Measurements from ENCODE around the gene LTB. TPM values are rescaled to one million over a fixed set of nuclear protein-coding genes. Genes with fewer than 3 reads are reported as not detected.

LTB gene
- total and polyA plus RNA-seq, 9 of the 15 experiments (the other 6 are each of a cell fraction or from before 2014, with no cell fraction given): 0.07 to 0.51 TPM; not detected in 7

GRCh38 chr6:31541658-31542521, 40.3 kb downstream of the LTB start, which contains the start of gene DDX39B (continued):
- TF ChIP-seq MGA (IDR thresholded peaks at IDR 0.05) (peak; percentile 90), PTRF (tag; IDR thresholded peaks at IDR 0.05) (no peak), TRIM24 (IDR thresholded peaks at IDR 0.05) (peak in 1 of 2 experiments; percentile 92; a peak in 3 of 4 replicates), ZBTB7A (IDR thresholded peaks at IDR 0.05; ENCODE audit: borderline replicate concordance, control insufficient read depth, low read depth, low read length) (no peak), LARP7 (IDR thresholded peaks at IDR 0.05) (peak; percentile 84; the same call in 1 of the 2 replicates), SP2 (IDR thresholded peaks at IDR 0.05; ENCODE audit: extremely low read depth, low read depth, low read length, poor library complexity, severe bottlenecking) (no peak), GTF2A2 (tag; IDR thresholded peaks at IDR 0.05) (peak; percentile 68; the same call in 1 of the 2 replicates), ZNF212 (CRISPR knock-in tag; IDR thresholded peaks at IDR 0.05) (peak; percentile 86), THRB (CRISPR knock-in tag; conservative IDR thresholded peaks at IDR 0.05) (peak; percentile 94), PHTF2 (CRISPR knock-in tag; IDR thresholded peaks at IDR 0.05) (no peak), THRA (IDR thresholded peaks at IDR 0.05) (peak; percentile 66), WHSC1 (IDR thresholded peaks at IDR 0.05; ENCODE audit: low read length) (no peak), ZNF347 (CRISPR knock-in tag; IDR thresholded peaks at IDR 0.05; ENCODE audit: low read depth) (no peak), POLR2AphosphoS2 (IDR thresholded peaks at IDR 0.05; ENCODE audit: low read length) (no peak)

Data from K562 (cell line).